22Rv1 (cell line): ENCODE measurements around the gene CEACAM3.
"Not testable (repeated sequence)": the region's sequence is repeated elsewhere in the genome, so short reads cannot be mapped to it uniquely, and the experiment has no call there.

Experiments used
- ZFX ChIP-seq: fragments of 450-650 bp; IDR thresholded peaks from 2 replicates; pipeline ENCODE4 v1.6.1; 2017; ENCODE audit warnings: antibody characterized with exemption, borderline replicate concordance
- TF ChIP-seq, protein P1 (sequence below): fragments of 450-650 bp; IDR thresholded peaks from 2 replicates; pipeline ENCODE4 v1.5.1; 2017; ENCODE audit warnings: mild to moderate bottlenecking

GRCh38 chr19:41788518-41788917, 7.9 kb upstream of the CEACAM3 start:
- TF ChIP-seq, protein P1, sequence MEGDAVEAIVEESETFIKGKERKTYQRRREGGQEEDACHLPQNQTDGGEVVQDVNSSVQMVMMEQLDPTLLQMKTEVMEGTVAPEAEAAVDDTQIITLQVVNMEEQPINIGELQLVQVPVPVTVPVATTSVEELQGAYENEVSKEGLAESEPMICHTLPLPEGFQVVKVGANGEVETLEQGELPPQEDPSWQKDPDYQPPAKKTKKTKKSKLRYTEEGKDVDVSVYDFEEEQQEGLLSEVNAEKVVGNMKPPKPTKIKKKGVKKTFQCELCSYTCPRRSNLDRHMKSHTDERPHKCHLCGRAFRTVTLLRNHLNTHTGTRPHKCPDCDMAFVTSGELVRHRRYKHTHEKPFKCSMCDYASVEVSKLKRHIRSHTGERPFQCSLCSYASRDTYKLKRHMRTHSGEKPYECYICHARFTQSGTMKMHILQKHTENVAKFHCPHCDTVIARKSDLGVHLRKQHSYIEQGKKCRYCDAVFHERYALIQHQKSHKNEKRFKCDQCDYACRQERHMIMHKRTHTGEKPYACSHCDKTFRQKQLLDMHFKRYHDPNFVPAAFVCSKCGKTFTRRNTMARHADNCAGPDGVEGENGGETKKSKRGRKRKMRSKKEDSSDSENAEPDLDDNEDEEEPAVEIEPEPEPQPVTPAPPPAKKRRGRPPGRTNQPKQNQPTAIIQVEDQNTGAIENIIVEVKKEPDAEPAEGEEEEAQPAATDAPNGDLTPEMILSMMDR: not testable (repeated sequence)
- not testable (repeated sequence) for TF ChIP-seq ZFX
